Type B pancreatic cell (in vitro differentiated cells): ENCODE measurements around the gene SLC37A3. TPM values are rescaled to one million over a fixed set of nuclear protein-coding genes. Genes with fewer than 3 reads are reported as not detected.
A peak's percentile ranks its signal among the peaks of the same experiment; 100 is the strongest.

Experiments used
- DNase-seq: peaks from one replicate; pipeline ENCODE4 v3.0.0; 2021; ENCODE audit warnings: mixed read lengths; ENCODE audit not compliant: unreplicated experiment; ENCODE audit errors: extremely low spot score
- H3K27ac Mint-ChIP-seq: 2 replicates; pipeline ENCODE4 v1.8.0; 2021; ENCODE audit warnings: mild to moderate bottlenecking, mixed read lengths
- H3K27me3 Mint-ChIP-seq: 2 replicates; pipeline ENCODE4 v1.8.0; 2021; ENCODE audit warnings: mixed read lengths
- H3K36me3 Mint-ChIP-seq: 2 replicates; pipeline ENCODE4 v1.8.0; 2021; ENCODE audit warnings: mixed read lengths
- H3K4me1 Mint-ChIP-seq: one replicate; pipeline ENCODE4 v1.8.0; 2021; ENCODE audit warnings: mixed read lengths; ENCODE audit not compliant: unreplicated experiment
- H3K4me3 Mint-ChIP-seq: 2 replicates; pipeline ENCODE4 v1.8.0; 2021; ENCODE audit warnings: mild to moderate bottlenecking, mixed read lengths
- H3K9me3 Mint-ChIP-seq: 2 replicates; pipeline ENCODE4 v1.8.0; 2021; ENCODE audit warnings: mixed read lengths
- total RNA-seq: library from RNA; stranded (reverse); gene quantifications from 2 replicates; pipeline ENCODE4 v1.2.1, GENCODE V29; 2021; ENCODE audit warnings: low replicate concordance
- TF ChIP-seq, protein P1 (sequence below): fragments of 200-600 bp; sonication (generic); conservative IDR thresholded peaks from 2 replicates; pipeline ENCODE4 v1.5.0; 2021; ENCODE audit warnings: antibody characterized with exemption, mild to moderate bottlenecking

Gene SLC37A3
- total RNA-seq, 1 donor from 2014 or later = 53.2 TPM

DNA sequence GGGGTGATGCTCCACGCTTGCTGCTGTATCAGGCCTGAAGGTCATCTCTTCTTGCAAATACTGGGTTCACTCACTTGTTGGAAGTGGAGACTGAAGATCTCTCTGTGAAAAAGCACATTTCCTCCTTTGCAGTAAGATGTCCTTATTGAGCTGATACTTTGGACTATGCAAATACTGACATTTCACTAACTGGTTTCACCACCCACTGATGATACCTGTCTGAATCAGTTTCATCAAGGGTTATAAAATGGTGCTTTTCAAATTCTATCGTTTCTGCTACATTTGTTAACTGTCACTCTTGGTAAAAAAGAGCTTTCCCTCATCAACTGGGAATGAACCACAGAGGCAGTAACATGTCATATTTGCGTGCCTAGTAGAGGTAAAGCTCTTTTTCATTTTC is 41.0 kb upstream of the SLC37A3 start:
- H3K4me1 Mint-ChIP-seq = no peaks in the 10 kb centered on the region
- TF ChIP-seq, protein P1, sequence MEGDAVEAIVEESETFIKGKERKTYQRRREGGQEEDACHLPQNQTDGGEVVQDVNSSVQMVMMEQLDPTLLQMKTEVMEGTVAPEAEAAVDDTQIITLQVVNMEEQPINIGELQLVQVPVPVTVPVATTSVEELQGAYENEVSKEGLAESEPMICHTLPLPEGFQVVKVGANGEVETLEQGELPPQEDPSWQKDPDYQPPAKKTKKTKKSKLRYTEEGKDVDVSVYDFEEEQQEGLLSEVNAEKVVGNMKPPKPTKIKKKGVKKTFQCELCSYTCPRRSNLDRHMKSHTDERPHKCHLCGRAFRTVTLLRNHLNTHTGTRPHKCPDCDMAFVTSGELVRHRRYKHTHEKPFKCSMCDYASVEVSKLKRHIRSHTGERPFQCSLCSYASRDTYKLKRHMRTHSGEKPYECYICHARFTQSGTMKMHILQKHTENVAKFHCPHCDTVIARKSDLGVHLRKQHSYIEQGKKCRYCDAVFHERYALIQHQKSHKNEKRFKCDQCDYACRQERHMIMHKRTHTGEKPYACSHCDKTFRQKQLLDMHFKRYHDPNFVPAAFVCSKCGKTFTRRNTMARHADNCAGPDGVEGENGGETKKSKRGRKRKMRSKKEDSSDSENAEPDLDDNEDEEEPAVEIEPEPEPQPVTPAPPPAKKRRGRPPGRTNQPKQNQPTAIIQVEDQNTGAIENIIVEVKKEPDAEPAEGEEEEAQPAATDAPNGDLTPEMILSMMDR = no peak
- H3K27me3 Mint-ChIP-seq = no peaks in the 10 kb centered on the region
- no peaks in the 10 kb centered on the region for H3K9me3 Mint-ChIP-seq
- H3K36me3 Mint-ChIP-seq = peaks cover 4% of the 10 kb centered on the region
- H3K27ac Mint-ChIP-seq = peak overlapping the region; percentile 82
- DNase-seq = no peak
- no peak overlapping the region for H3K4me3 Mint-ChIP-seq

GRCh38 chr7:140435252-140435895 is 37.0 kb upstream of the SLC37A3 start:
- no peaks in the 10 kb centered on the region for H3K4me1 Mint-ChIP-seq
- no peaks in the 10 kb centered on the region for H3K9me3 Mint-ChIP-seq
- no peak overlapping the region for H3K4me3 Mint-ChIP-seq
- TF ChIP-seq, protein P1 = no peak
- no peak overlapping the region for H3K27ac Mint-ChIP-seq
- no peaks in the 10 kb centered on the region for H3K27me3 Mint-ChIP-seq
- no peak for DNase-seq
- peaks cover 4% of the 10 kb centered on the region for H3K36me3 Mint-ChIP-seq

- no peak for DNase-seq
- Mint-ChIP-seq H3K27me3 (no peaks in the 10 kb centered on the region), H3K4me1 (no peaks in the 10 kb centered on the region), H3K36me3 (no peaks in the 10 kb centered on the region), H3K4me3 (no peak overlapping the region), H3K27ac (no peak overlapping the region), H3K9me3 (no peaks in the 10 kb centered on the region)
- TF ChIP-seq, protein P1 = no peak
Observed at GRCh38 chr7:140433396-140433795, 35.1 kb upstream of the SLC37A3 start.

DNA sequence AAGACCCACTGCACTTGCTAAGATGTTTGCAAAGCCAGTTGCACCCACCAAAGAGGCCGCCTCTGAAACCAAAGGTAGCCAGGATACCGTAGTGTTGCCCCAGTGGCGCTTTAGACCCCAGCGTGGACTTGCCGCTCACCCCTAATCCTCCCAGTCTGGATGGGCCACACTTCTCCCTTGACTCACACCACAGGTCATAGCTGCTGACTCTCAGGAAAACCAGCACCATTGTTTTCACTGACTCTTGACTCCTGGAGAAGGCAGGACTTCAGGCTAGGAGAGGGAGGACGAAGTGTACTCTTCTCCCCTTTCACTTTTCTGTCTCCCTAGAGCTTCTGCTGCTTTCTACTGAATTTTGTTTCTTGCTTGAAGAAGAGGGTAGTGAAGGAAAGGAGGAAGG is 27.8 kb upstream of the SLC37A3 start:
- Mint-ChIP-seq H3K27me3 (no peaks in the 10 kb centered on the region), H3K27ac (no peak overlapping the region), H3K9me3 (no peaks in the 10 kb centered on the region), H3K4me1 (no peaks in the 10 kb centered on the region), H3K36me3 (no peaks in the 10 kb centered on the region), H3K4me3 (no peak overlapping the region)
- TF ChIP-seq, protein P1 = no peak
- no peak for DNase-seq

- H3K27ac Mint-ChIP-seq = no peak overlapping the region
- no peaks in the 10 kb centered on the region for H3K36me3 Mint-ChIP-seq
- H3K4me3 Mint-ChIP-seq = no peak overlapping the region
- DNase-seq = no peak
- no peaks in the 10 kb centered on the region for H3K4me1 Mint-ChIP-seq
- TF ChIP-seq, protein P1 = no peak
- H3K27me3 Mint-ChIP-seq = no peaks in the 10 kb centered on the region
- H3K9me3 Mint-ChIP-seq = no peaks in the 10 kb centered on the region
Observed at GRCh38 chr7:140425718-140426117, 27.4 kb upstream of the SLC37A3 start.
